GM23248 (cell line): ENCODE measurements around the gene DNASE2. TPM values are rescaled to one million over a fixed set of nuclear protein-coding genes. Genes with fewer than 3 reads are reported as not detected.

ENCODE experiments used
- DNase-seq: peaks from one replicate; pipeline ENCODE4 v3.0.0-alpha.2; 2015
- H2AFZ ChIP-seq: fragments of 200-600 bp; sonication (generic); 2 replicates; pipeline ENCODE4 v1.6.1; 2016; ENCODE audit warnings: antibody characterized with exemption
- H3F3A ChIP-seq: fragments of 200-600 bp; sonication (generic); 2 replicates; pipeline ENCODE4 v1.6.1; 2016; ENCODE audit warnings: mild to moderate bottlenecking, antibody characterized with exemption, mixed run types; ENCODE audit not compliant: insufficient read depth
- H3K27ac ChIP-seq: fragments of 200-600 bp; sonication (generic); 2 replicates; pipeline ENCODE4 v1.5.1; 2016; ENCODE audit warnings: mild to moderate bottlenecking
- H3K27me3 ChIP-seq: fragments of 200-600 bp; sonication (generic); replicated peaks from 2 replicates; pipeline ENCODE4 v1.6.1; 2016; ENCODE audit warnings: mild to moderate bottlenecking; ENCODE audit not compliant: insufficient read depth
- H3K36me3 ChIP-seq: fragments of 200-600 bp; sonication (generic); 2 replicates; pipeline ENCODE4 v1.6.1; 2016; ENCODE audit warnings: low read depth, mild to moderate bottlenecking
- H3K4me1 ChIP-seq: fragments of 200-600 bp; sonication (generic); 2 replicates; pipeline ENCODE4 v1.6.1; 2016; ENCODE audit warnings: mild to moderate bottlenecking; ENCODE audit not compliant: insufficient read depth
- H3K4me2 ChIP-seq: fragments of 200-600 bp; sonication (generic); one replicate; pipeline ENCODE4 v1.6.1; 2016; ENCODE audit warnings: mild to moderate bottlenecking; ENCODE audit not compliant: unreplicated experiment
- H3K4me3 ChIP-seq: fragments of 200-600 bp; sonication (generic); 2 replicates; pipeline ENCODE4 v1.5.1; 2016; ENCODE audit warnings: mild to moderate bottlenecking
- H3K79me2 ChIP-seq: fragments of 200-600 bp; sonication (generic); 2 replicates; pipeline ENCODE4 v1.6.1; 2016; ENCODE audit warnings: mild to moderate bottlenecking; ENCODE audit not compliant: insufficient read depth
- H3K9ac ChIP-seq: fragments of 200-600 bp; sonication (generic); 2 replicates; pipeline ENCODE4 v1.6.1; 2016; ENCODE audit warnings: mild to moderate bottlenecking
- H3K9me2 ChIP-seq: fragments of 200-600 bp; sonication (generic); 2 replicates; pipeline ENCODE4 v1.6.1; 2016; ENCODE audit warnings: mixed run types, mild to moderate bottlenecking, moderate library complexity; ENCODE audit not compliant: insufficient read depth
- H3K9me3 ChIP-seq: fragments of 200-600 bp; sonication (generic); one replicate; pipeline ENCODE4 v1.6.1; 2017; ENCODE audit warnings: low read depth
- H4K20me1 ChIP-seq: fragments of 200-600 bp; sonication (generic); 2 replicates; pipeline ENCODE4 v1.6.0; 2016; ENCODE audit not compliant: insufficient read depth
- EZH2 ChIP-seq: fragments of 200-600 bp; sonication (generic); IDR thresholded peaks from 2 replicates; pipeline ENCODE4 v1.6.1; 2018; ENCODE audit warnings: antibody characterized with exemption, mild to moderate bottlenecking; ENCODE audit not compliant: insufficient read depth, poor library complexity, severe bottlenecking
- EZH2phosphoT487 ChIP-seq: fragments of 200-600 bp; sonication (generic); IDR thresholded peaks from 2 replicates; pipeline ENCODE4 v1.6.1; 2018; ENCODE audit warnings: antibody characterized with exemption, moderate library complexity, mild to moderate bottlenecking, low read depth; ENCODE audit not compliant: insufficient read depth
- WGBS, 2 experiments: methylation state at CpG; one replicate each; pipeline ENCODE4 v1.1.6; 2015 to 2017; ENCODE audit warnings: low lambda C conversion rate in 2 of 2, low coverage in 1 of 2; ENCODE audit errors: missing lambda C conversion rate in 2 of 2; 5-methylcytosine and 5-hydroxymethylcytosine counted together
- in situ Hi-C: fragments of 300-500 bp; cut with MboI; formaldehyde crosslinking; loops from 2 replicates; pipeline ENCODE4 v1.15.0; 2020
- polyA plus RNA-seq: library from polyadenylated mRNA; unstranded; fragments of >200 nt; fragmentation: Nextera tagmentation; extraction: Ambion mirVana; gene quantifications from 2 replicates; pipeline ENCODE4 v1.2.1, GENCODE V29; 2016
- total RNA-seq: library from RNA; depleted of rRNA; stranded (reverse); fragments of >200 nt; shearing (Covaris generic); gene quantifications from 2 replicates; pipeline ENCODE4 v1.2.3, GENCODE V29; 2014

The DNASE2 gene
- total and polyA plus RNA-seq, 2 experiments from 2014 or later, result 40.9 to 51.7 TPM

- no peaks in the 10 kb centered on the region; the same call in 1 of the 2 replicates for H3K27me3 ChIP-seq
- H3F3A ChIP-seq, result no peaks in the 10 kb centered on the region
- no peak for TF ChIP-seq EZH2phosphoT487
- TF ChIP-seq EZH2, result no peak
- no peaks in the 10 kb centered on the region for H4K20me1 ChIP-seq
- H3K27ac ChIP-seq, result no peak overlapping the region
- no peak overlapping the region for H3K4me3 ChIP-seq
- H3K9ac ChIP-seq, result no peak overlapping the region
- H3K4me1 ChIP-seq, result peaks cover 3% of the 10 kb centered on the region; the same call in 1 of the 2 replicates
- H3K9me2 ChIP-seq, result no peaks in the 10 kb centered on the region
- H3K36me3 ChIP-seq, result no peaks in the 10 kb centered on the region
- peaks cover 11% of the 10 kb centered on the region; the same call in 1 of the 2 replicates for H3K79me2 ChIP-seq
- H3K9me3 ChIP-seq, result no peaks in the 10 kb centered on the region
- H3K4me2 ChIP-seq, result no peak overlapping the region
- DNase-seq, result no peak
- H2AFZ ChIP-seq, result no peak overlapping the region
- WGBS, 2 experiments, result 42 to 45% methylated on average over 5 of the region's 5 CpGs
- in situ Hi-C loops, result no loop called here
Measured at GRCh38 chr19:12888006-12888603, 6.9 kb upstream of the DNASE2 start.

- no peaks in the 10 kb centered on the region for H3K9me3 ChIP-seq
- no peak within 1 kb of the TSS for H3K4me3 ChIP-seq
- H3K27me3 ChIP-seq, result no peaks in the 10 kb centered on the region; the same call in 1 of the 2 replicates
- H3K4me2 ChIP-seq, result no peak within 1 kb of the TSS
- H3K36me3 ChIP-seq, result no peaks in the 10 kb centered on the region
- no peak within 1 kb of the TSS for H3K27ac ChIP-seq
- no peak for DNase-seq
- no peak within 1 kb of the TSS for H3K9ac ChIP-seq
- peaks cover 9% of the 10 kb centered on the region; the same call in 1 of the 2 replicates for H3K79me2 ChIP-seq
- H3K9me2 ChIP-seq, result no peaks in the 10 kb centered on the region
- TF ChIP-seq EZH2, result no peak
- TF ChIP-seq EZH2phosphoT487, result no peak
- H3K4me1 ChIP-seq, result peaks cover 3% of the 10 kb centered on the region; the same call in 1 of the 2 replicates
- H2AFZ ChIP-seq, result peak within 1 kb of the TSS; percentile 77; the same call in 1 of the 2 replicates
- in situ Hi-C loops, result no loop called here
- WGBS, 2 experiments, result 60 to 65% methylated on average over 17 of the region's 17 CpGs
- no peaks in the 10 kb centered on the region for H3F3A ChIP-seq
- H4K20me1 ChIP-seq, result no peaks in the 10 kb centered on the region
Measured at GRCh38 chr19:12886969-12887747, 5.9 kb upstream of the DNASE2 start, which contains the start of gene KLF1. Gene KLF1, minus strand, starts transcription at chr19:12887201. Its CDS starts 61 bp downstream, at chr19:12887140.

GRCh38 chr19:12886651-12886968 lies 5.4 kb upstream of the DNASE2 start:
- in situ Hi-C loops, result no loop called here
- H2AFZ ChIP-seq, result no peak overlapping the region
- no peak for DNase-seq
- WGBS, 2 experiments, result 71 to 76% methylated on average over 5 of the region's 5 CpGs
- no peaks in the 10 kb centered on the region for H4K20me1 ChIP-seq
- H3F3A ChIP-seq, result no peaks in the 10 kb centered on the region
- peaks cover 4% of the 10 kb centered on the region; the same call in 1 of the 2 replicates for H3K79me2 ChIP-seq
- H3K9me2 ChIP-seq, result no peaks in the 10 kb centered on the region
- no peaks in the 10 kb centered on the region; the same call in 1 of the 2 replicates for H3K27me3 ChIP-seq
- TF ChIP-seq EZH2phosphoT487 (no peak), EZH2 (no peak)
- H3K4me3 ChIP-seq, result no peak overlapping the region
- no peaks in the 10 kb centered on the region for H3K36me3 ChIP-seq
- H3K27ac ChIP-seq, result no peak overlapping the region
- no peaks in the 10 kb centered on the region for H3K9me3 ChIP-seq
- no peaks in the 10 kb centered on the region for H3K4me1 ChIP-seq
- no peak overlapping the region for H3K4me2 ChIP-seq
- H3K9ac ChIP-seq, result no peak overlapping the region

GRCh38 chr19:12885749-12886650 lies 4.8 kb upstream of the DNASE2 start:
- no peaks in the 10 kb centered on the region for H3F3A ChIP-seq
- 4 to 7% methylated on average over 46 to 50 of the region's 53 CpGs for WGBS, 2 experiments
- H3K79me2 ChIP-seq, result no peaks in the 10 kb centered on the region
- TF ChIP-seq EZH2phosphoT487, result no peak
- no peak for TF ChIP-seq EZH2
- in situ Hi-C loops, result no loop called here
- no peaks in the 10 kb centered on the region for H4K20me1 ChIP-seq
- H3K36me3 ChIP-seq, result no peaks in the 10 kb centered on the region
- H3K4me2 ChIP-seq, result peak overlapping the region; percentile 79
- no peaks in the 10 kb centered on the region for H3K9me3 ChIP-seq
- no peak overlapping the region for H3K27ac ChIP-seq
- H3K9ac ChIP-seq, result no peak overlapping the region
- peak overlapping the region; percentile 77 for H2AFZ ChIP-seq
- no peaks in the 10 kb centered on the region; the same call in 1 of the 2 replicates for H3K27me3 ChIP-seq
- H3K4me1 ChIP-seq, result no peaks in the 10 kb centered on the region
- H3K9me2 ChIP-seq, result no peaks in the 10 kb centered on the region
- peak overlapping the region; percentile 64 for H3K4me3 ChIP-seq
- no peak for DNase-seq
